Rectal smooth muscle tissue (tissue), 1 donor: ENCODE measurements around the gene ZNF22.

ENCODE experiments used
- H3K27ac ChIP-seq: one replicate; pipeline ENCODE4 v1.7.0; 2013; ENCODE audit warnings: low read depth, low read length, inconsistent platforms
- H3K27me3 ChIP-seq: one replicate; pipeline ENCODE4 v1.7.0; 2013; ENCODE audit warnings: low read length; ENCODE audit not compliant: control insufficient read depth, insufficient read depth
- H3K36me3 ChIP-seq: one replicate; pipeline ENCODE4 v1.7.0; 2013; ENCODE audit warnings: low read length; ENCODE audit not compliant: control insufficient read depth, insufficient read depth
- H3K4me1 ChIP-seq: one replicate; pipeline ENCODE4 v1.7.0; 2013; ENCODE audit warnings: low read length; ENCODE audit not compliant: control insufficient read depth, insufficient read depth
- H3K4me3 ChIP-seq: one replicate; pipeline ENCODE4 v1.7.0; 2013; ENCODE audit warnings: low read length
- H3K9ac ChIP-seq: one replicate; pipeline ENCODE4 v1.7.0; 2013; ENCODE audit warnings: low read length

ZNF22 gene

GRCh38 chr10:44975431-44976331 lies 25.0 kb upstream of the ZNF22 start:
- no peaks in the 10 kb centered on the region for H3K36me3 ChIP-seq
- H3K4me1 ChIP-seq: peaks cover 22% of the 10 kb centered on the region
- H3K27me3 ChIP-seq: no peaks in the 10 kb centered on the region
- H3K9ac ChIP-seq: no peak overlapping the region
- no peak overlapping the region for H3K4me3 ChIP-seq
- H3K27ac ChIP-seq: peak overlapping the region; percentile 82

- Histone ChIP-seq H3K36me3 (no peaks in the 10 kb centered on the region), H3K9ac (no peak overlapping the region), H3K27me3 (no peaks in the 10 kb centered on the region), H3K4me1 (peaks cover 29% of the 10 kb centered on the region), H3K4me3 (peak overlapping the region; percentile 64), H3K27ac (peak overlapping the region; percentile 82)
Observed at GRCh38 chr10:44976352-44977198, 24.1 kb upstream of the ZNF22 start.

- Histone ChIP-seq H3K4me1 (peaks cover 36% of the 10 kb centered on the region), H3K36me3 (no peaks in the 10 kb centered on the region), H3K9ac (no peak overlapping the region), H3K27ac (peak overlapping the region; percentile 82), H3K4me3 (peak overlapping the region; percentile 64), H3K27me3 (no peaks in the 10 kb centered on the region)
Observed at GRCh38 chr10:44977287-44978212, 23.2 kb upstream of the ZNF22 start.

GRCh38 chr10:44978213-44978569 lies 22.5 kb upstream of the ZNF22 start:
- Histone ChIP-seq H3K27me3 (no peaks in the 10 kb centered on the region), H3K4me1 (peaks cover 36% of the 10 kb centered on the region), H3K9ac (no peak overlapping the region), H3K27ac (peak overlapping the region; percentile 82), H3K4me3 (peak overlapping the region; percentile 64), H3K36me3 (no peaks in the 10 kb centered on the region)

- Histone ChIP-seq H3K4me1 (peaks cover 36% of the 10 kb centered on the region), H3K27me3 (no peaks in the 10 kb centered on the region), H3K27ac (peak within 1 kb of the TSS; percentile 82), H3K36me3 (no peaks in the 10 kb centered on the region), H3K4me3 (peak within 1 kb of the TSS; percentile 64), H3K9ac (no peak within 1 kb of the TSS)
Observed at GRCh38 chr10:44978570-44979280, 22.0 kb upstream of the ZNF22 start, which contains the start of gene DEPP1. TSS of gene DEPP1 (minus strand) at chr10:44978809. CDS start at chr10:44978030, 779 bp downstream.

GRCh38 chr10:44979281-44980191 lies 21.2 kb upstream of the ZNF22 start:
- Histone ChIP-seq H3K4me3 (no peak overlapping the region), H3K4me1 (peaks cover 36% of the 10 kb centered on the region), H3K27ac (peak overlapping the region; percentile 82), H3K9ac (no peak overlapping the region), H3K36me3 (peaks cover 2% of the 10 kb centered on the region), H3K27me3 (no peaks in the 10 kb centered on the region)

- Histone ChIP-seq H3K27me3 (no peaks in the 10 kb centered on the region), H3K4me1 (peaks cover 36% of the 10 kb centered on the region), H3K27ac (peak overlapping the region; percentile 82), H3K9ac (no peak overlapping the region), H3K36me3 (peaks cover 9% of the 10 kb centered on the region), H3K4me3 (no peak overlapping the region)
Observed at GRCh38 chr10:44980309-44981171, 20.2 kb upstream of the ZNF22 start.

GRCh38 chr10:44981172-44982113 lies 19.3 kb upstream of the ZNF22 start:
- Histone ChIP-seq H3K27me3 (no peaks in the 10 kb centered on the region), H3K4me1 (peaks cover 36% of the 10 kb centered on the region), H3K9ac (no peak overlapping the region), H3K4me3 (no peak overlapping the region), H3K27ac (peak overlapping the region; percentile 82), H3K36me3 (peaks cover 9% of the 10 kb centered on the region)

- Histone ChIP-seq H3K27me3 (no peaks in the 10 kb centered on the region), H3K4me1 (peaks cover 36% of the 10 kb centered on the region), H3K27ac (peak overlapping the region; percentile 82), H3K9ac (no peak overlapping the region), H3K4me3 (no peak overlapping the region), H3K36me3 (peaks cover 9% of the 10 kb centered on the region)
Observed at GRCh38 chr10:44982114-44982460, 18.6 kb upstream of the ZNF22 start.
